NOMO-1 (cell line): ENCODE measurements around the gene FNDC1.
"Not testable (repeated sequence)": the region's sequence is repeated elsewhere in the genome, so short reads cannot be mapped to it uniquely, and the experiment has no call there.

Experiments used
- DNase-seq, 2 experiments: peaks; one replicate each; lab custom pipeline; 2025; ENCODE audit not compliant: unreplicated experiment in 2 of 2; lab: John Stamatoyannopoulos, UW

The FNDC1 gene

DNA sequence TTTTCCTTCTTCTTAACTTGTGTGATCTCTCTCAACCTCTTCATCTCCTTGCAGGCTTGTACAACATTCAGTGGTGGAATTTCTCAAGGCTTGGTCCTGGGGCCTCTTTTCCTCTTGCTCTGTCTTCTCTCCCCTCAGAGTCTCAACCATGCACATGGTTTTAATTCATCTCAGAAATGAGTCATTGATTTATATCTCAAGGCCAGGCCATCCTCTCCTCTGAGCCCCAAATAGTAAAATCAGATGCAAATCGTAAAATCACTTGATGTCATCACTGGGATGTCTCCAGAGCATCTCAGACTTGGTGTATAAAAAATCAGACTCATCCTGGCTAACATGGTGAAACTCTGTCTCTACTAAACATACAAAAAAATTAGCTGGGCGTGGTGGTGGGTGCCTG lies 85.0 kb downstream of the FNDC1 start:
- no peak for DNase-seq

DNA sequence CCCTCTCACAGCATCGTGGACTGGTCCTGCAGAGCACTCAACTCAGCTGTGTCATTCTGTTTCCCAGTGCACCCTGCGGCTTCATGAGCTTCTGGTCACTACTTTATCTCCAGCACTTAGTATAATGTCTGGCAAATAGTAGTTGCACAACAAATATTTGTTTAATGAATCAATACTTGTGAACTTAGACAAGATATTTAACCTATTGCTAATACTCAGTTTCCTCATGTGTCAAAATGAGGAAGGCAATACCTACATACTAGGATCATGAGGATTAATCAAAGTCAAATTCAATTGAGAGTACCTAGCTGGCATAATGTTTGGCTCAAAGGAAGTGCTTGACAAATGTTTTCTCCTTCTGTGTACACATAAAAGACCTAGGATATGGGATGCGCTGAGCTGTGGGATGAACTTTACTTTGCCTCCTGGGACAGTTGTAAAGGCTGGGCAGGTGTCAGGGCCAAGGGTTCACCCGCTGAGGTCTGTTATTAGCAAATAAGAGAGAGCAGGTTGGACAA lies 86.3 kb downstream of the FNDC1 start:
- no peak for DNase-seq

DNA sequence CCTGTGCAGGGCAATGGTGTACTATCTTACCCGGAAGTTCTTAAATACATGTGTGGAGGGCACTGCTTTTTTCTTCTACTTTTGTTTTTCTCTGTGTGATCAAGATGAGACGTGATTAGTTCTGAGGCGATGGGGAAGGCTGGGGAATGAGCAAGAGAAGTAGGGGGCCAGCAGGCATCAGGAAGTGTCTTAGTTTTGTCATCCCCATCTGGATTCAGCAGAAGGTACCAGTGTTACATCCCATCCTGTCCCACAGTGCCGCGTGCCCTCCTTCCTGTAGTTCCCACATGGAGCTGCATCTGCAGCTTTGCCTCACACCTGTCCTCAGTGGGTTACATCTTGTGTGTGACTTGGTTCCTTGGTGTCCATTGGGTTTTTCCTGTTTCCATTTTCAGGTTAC lies 86.9 kb downstream of the FNDC1 start:
- DNase-seq = no peak

DNA sequence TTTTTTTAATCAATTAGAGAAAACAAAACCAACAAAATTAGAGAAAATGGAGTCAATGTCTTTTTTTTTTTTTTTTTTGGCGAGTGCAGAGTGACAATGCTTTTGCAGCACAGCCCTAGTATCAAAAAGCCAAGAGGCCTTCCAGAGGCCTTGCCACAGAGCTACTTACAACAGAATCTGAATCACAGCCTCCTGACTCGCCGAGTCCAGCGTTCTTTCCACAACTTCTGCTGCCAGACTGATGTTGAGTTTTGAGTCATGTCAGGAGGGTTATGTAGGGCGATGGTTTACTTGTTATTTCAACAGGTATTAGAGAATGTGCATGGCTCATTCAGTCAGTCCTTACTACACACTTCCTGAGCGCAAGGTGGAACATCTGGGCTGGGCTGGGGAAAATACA lies 88.6 kb downstream of the FNDC1 start:
- DNase-seq = no peak

DNA sequence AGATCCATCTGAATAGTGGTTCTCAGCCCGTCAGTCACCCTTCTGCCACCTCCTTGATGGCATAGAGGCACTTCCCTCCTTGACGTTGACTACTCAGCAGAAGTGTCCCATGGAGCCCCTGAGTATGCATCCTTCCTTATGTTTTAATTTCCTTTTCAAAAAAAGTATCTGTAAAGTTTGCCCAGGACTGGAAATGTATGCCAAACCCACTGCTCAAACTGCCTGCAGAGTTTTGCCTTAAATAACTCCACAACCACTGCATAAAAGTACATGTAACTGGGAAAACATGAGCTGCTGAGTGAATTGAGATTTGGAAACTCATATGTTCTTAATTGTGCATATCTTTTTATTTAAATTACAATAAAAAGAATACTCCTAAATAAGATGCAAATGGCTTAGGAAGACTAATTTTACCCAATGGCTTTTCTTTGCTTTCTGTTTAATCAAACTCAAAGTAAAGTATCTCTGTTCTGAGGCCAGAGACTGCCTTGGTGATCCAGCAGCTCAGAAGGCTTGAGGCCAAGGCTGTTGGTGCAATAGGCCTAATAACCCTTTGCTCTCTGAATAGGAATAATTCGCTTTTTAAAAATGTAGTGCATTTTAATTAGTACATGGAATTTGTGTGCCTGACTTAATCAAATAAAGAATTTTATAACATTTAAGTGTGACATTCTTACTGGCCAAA lies 90.4 kb downstream of the FNDC1 start:
- DNase-seq = no peak

DNA sequence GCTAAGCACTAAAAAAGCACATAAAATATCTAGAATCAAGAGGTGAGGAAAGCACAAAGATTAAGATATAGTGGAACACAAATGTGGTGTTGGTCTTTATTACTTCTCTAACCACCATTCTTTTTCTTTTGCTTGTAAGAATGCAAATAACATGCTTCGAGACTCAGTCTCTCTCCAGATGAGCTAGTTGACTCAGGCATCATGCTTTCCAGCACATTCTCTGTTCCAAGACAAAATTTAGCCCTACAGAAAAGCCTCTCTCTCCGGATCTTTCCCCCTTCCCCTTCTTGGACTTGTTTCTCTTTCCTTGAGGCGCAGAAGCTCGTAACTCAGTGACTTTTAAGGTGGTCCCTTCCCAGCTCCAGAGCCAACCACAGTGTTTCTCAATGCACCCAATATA lies 91.0 kb downstream of the FNDC1 start:
- no peak for DNase-seq

DNA sequence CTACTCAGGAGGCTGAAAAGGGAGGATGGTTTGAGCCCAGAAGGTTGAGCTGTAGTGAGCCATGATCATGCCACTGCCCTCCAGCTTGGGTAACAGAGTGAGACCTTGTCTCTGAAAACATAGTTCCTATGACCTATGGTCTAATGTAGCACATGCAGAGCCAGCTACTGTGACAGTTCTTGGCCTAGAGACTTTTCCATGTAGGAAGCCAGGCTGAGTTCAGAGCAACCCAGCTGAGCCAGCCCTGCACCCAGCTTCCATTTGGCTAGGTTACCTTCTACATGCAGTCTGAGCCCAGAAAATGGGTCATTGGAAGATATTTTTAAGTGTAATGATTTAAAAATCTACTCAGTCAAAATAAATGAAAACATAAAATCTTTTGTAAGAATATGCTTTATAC lies 92.8 kb downstream of the FNDC1 start:
- no peak for DNase-seq

DNA sequence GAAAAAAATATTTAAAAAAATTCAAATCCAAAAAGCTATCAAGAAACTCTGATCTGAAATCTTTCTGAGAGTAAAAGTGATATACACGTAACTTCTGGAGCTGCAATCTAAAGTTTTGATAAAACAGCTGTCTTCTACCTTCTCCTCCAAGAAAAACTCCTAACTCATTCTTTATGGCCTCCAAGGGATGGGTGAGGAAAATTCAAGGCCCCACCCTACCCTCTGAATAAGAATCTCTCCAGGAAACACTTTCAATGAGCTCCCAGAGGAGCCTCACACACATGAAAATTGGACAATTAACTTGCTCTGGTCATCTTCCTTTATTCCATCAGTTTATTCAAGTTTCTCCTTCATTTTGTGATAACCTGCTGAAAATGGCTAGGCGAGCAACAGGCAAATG lies 93.4 kb downstream of the FNDC1 start:
- no peak for DNase-seq

DNA sequence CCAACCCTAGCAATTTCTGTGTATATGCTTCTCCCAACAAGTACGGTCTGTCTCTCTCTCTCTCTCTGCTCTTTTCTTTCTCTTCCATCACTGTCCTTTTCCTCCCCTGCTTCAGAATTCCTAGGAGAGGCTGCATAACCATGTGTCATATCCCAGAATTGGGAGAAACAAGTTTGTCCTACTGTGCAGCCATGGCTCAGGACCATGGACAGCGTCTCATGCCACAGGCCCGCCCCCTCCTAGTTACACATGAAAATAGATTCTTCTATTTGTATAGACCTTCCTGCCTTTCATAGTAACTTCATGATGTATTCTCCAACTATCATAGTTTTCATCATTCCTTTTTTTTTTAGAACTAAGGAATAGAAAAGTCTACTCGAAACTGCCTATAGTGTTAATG lies 98.0 kb downstream of the FNDC1 start:
- no peak for DNase-seq

DNA sequence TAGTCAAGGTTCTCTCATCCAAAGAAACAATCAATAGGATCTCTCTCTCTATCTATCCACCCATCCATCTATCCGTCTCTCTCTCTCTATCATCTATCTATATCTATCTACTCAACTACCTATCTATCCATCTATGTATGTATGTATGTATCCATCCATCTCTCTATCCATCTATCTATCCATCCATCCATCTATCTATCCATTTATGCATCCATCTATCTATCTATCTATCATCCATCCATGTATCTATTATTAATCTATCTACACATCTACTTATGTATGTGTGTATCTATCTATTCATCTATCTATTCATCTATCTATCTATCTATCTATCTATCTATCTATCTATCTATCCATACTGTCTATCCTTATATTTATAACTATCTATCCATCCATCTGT lies 99.3 kb downstream of the FNDC1 start:
- no peak for DNase-seq

DNA sequence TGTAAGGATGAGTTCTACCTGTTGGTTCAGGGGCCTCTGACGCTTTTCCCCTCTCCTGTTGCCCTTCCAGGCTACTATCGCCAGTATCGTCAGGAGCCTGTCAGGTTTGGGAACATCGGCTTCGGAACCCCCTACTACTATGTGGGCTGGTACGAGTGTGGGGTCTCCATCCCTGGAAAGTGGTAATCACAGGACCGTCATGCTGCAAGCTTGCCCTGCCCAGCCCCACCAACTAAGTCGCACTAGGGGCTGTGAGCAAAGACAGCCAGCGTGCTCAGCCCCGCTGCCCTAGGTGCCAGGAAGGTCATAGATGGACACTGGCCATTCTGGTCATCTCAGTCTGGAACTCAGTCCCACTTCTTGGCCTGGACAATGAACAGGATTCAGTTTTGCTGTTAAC lies 102.1 kb downstream of the FNDC1 start:
- DNase-seq = no peak

DNA sequence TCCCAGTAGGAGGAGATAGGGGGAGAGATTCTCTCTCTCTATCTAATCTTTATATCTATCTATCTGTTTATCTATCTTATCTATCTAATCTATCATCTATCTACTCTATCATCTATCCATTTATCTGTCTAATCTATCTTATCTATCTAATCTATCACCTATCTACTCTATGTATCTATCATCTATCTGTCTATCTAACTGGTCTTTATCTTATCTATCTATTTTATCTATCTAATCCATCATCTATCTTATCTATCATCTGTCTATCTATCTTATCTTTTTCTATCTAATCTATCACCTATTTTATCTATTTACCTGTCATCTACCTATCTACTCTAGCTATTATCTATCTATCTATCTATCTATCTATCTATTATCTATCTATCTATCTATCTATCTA lies 109.4 kb downstream of the FNDC1 start:
- DNase-seq = no peak

DNA sequence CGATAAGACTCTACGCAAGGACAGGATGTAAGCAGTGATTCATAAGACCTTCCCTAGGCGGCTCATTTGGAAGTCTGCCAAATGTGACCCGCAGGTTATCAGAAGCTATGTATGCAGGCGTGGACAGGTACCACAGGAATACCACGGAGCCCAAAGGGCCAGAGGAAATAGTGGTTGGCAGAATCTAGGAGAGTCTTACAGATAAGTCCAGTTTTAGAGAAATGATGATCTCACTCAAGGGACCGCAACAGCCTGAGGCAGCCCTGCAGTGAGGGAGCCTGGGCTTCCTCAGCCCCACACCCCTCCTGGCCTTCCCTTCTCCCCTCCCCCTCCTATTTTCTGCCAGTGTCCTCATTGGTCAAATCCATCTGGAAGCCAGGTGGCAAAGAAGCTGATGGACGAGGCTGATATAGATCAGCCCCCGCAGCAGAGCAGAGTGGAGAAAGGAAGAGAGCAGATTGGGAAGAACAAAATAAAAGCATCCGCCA lies 110.6 kb downstream of the FNDC1 start:
- DNase-seq = no peak

DNA sequence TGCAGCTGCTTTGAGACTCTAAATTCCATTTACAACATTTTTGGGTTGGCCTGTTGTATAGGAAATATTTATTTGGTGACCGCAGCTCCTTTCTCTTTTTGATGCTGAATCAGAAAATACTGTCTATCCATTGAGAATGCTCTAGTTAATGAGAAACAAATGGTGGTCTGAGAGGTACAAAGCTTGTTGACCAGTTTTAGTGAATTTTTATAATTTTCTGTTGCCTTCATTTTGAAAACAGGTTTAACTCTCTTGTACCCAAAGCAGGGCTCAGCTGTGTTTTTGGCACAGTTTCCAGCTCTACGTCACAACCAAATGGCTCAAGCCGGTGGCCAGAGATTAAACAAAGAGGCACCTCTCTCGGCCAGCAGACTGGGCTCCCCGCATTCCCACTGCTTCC lies 113.2 kb downstream of the FNDC1 start:
- DNase-seq = no peak

DNA sequence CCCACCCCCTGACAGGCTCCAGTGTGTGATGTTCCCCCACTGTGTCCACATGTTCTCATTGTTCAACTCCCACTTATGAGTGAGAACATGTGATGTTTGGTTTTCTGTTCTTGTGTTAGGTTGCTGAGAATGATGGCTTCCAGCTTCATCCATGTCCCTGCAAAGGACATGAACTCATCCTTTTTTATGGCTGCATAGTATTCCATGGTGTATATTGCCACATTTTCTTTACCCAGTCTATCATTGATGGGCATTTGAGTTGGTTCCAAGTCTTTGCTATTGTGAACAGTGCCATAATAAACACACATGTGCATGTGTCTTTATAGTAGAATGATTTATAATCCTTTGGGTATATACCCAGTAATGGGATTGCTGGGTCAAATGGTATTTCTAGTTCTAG lies 115.5 kb downstream of the FNDC1 start:
- DNase-seq = not testable (repeated sequence)

DNA sequence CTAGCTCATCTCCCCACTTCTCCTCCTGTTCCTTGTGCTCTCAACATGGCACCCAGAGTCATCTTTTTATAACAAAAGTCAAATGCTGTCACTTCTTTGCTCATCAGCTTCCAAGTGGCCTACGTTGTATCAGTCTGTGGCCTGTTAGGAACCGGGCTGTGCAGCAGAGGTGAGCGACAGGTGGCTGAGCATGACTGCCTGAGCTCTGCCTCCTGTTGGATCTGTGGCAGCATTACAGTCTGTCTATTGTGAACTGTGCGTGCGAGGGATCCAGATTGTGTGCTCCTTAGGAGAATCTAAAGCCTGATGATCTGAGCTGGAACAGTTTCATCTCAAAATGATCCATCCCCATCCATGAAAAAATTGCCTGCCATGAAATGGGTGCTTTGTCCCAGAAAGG lies 129.6 kb downstream of the FNDC1 start:
- no peak for DNase-seq

DNA sequence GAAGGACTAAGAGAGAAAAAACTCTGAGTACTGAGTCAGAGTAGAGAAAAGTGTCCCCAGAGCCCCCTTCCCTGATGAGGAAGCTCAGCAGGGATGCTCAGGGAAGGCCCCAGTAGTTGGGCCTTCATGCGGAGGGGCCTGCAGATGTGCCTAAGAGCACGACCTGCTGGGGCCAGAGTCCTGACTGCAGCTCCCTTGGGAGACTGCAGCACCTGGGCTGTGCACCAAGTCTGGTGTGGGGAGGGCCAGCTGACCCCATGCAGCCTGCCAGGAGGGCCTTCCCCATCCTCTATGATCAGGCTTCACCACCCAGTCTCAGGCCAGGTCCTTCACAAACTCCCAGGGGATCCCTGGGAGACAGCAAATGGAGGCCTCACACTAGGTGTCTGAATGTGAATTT lies 130.4 kb downstream of the FNDC1 start:
- DNase-seq = no peak

DNA sequence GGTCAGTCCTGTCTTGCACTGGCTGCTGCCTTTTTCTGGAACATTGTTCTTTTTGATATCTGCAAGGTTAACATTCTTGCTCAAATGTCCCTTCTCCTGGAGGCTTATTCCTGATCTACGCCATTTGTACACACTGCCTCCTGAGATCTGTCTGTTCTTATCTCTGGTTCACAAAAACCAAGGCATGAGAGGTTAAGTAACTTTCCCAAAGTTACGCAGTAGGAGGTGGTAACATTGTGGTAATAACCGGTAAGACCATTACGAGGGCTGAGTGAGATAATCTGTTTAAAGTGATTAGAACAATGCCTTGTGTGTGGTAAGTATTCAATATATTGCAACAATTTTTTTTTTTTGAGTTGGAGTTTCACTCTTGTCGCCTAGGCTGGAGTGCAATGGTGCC lies 132.1 kb downstream of the FNDC1 start:
- DNase-seq = no peak

DNA sequence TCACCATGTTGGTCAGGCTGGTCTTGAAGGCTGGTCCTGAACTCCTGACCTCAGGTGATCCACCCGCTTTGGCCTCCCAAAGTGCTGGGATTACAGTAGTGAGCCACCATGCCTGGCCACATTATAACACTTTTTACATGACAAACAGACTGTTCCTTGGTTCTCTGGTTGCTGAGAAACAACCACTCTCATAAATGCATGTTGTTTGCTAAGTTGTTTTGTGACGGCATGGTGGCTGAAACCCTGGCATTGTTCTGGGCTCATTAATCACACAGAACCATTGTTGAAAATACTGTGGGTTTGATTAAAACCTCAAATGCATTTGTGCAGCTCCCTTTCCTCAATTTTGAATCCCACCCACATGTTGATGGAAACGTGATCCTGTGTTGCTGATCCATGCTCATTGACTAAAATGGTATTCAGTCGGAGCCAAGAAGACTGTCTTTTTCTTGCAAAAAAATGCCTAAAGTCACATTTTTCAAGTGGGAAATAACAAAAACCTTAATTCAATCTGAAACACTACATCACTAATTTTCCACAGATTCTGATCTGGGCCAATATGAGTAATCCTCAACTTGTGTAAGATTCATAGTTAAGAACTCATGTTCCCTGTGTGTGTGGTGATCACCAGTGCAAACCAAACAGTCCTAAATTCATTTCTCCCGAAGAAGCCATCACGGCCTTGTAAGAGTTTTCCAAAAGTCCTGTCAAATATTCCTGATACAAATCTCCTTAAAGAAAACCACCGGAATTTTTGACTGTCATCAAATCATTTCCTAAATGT lies 132.8 kb downstream of the FNDC1 start:
- no peak for DNase-seq

DNA sequence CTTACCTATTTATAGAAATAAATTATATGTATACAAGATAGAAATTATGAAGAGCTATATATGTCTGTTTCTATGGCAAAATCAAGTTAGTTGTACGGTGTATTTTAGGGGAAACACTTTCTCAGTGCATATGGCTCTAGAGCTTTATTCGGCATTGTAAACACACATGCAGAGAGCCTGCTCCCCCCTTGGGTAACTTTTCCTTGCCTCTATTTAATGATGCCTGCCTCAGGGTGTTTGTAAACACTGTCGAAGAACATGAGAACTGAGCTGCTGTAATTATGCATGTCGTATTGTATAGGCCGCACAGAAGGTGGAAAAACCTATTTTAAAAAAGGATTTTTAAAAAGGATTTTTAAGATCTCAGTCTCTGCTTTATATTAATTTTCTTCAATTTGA lies 133.4 kb downstream of the FNDC1 start:
- no peak for DNase-seq

DNA sequence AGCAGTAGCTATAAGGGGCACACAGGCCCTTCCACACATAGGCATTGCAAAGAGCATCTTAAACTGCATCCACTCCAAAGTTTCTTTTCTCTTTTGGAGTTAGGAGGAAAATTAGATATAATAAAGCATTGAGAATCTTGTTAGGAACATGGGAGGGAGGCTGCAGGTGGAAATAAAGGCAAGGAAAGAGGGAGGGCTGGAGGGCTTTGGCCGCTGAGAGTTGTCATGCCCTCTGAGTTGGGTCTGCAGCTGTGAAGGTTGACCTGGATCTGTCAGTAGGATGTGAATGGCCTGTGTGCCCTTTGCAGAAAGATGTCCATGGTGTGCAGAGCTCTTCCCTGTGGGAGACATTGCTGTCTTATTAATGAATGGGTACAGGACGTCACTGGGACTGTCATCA lies 134.0 kb downstream of the FNDC1 start:
- no peak for DNase-seq

DNA sequence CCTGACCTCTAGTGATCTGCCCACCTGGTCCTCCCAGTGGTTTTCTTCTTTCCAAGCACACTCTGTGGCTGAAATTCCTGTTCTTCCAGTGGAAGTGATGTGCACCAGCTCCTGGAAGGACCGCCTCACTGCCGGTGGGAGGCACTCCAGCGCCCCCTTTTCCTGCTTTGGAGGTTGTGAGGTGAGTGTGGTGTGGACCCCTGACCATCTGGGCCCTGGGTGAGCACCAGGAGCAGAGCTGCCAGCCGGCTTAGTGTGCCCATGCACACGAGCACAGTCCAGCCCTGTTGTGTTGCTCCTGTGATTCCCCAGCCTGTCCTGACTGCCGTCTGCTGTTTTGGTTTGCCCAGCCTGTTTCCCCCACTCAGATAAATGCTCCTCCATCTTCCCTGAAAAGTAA lies 134.6 kb downstream of the FNDC1 start:
- DNase-seq = no peak
